Endothelial cell of umbilical vein (primary cell): ENCODE measurements around the gene FHIT.

Experiments
- CTCF ChIP-seq, 2 donors: IDR thresholded peaks; 1 replicate in 1 of 2; 2 replicates in 1 of 2; pipeline ENCODE4 v1.5.1; 2011; ENCODE audit warnings: low read length in 2 of 2, mild to moderate bottlenecking in 2 of 2, moderate library complexity in 2 of 2, control low read depth in 1 of 2, inconsistent platforms in 1 of 2, low read depth in 1 of 2; ENCODE audit not compliant: insufficient read depth in 1 of 2; ENCODE audit errors: extremely low read depth in 1 of 2
- EZH2 ChIP-seq: IDR thresholded peaks from 2 replicates; pipeline ENCODE4 v1.6.1; 2012; ENCODE audit warnings: borderline replicate concordance, low read depth, mild to moderate bottlenecking, moderate library complexity, low read length, inconsistent platforms; ENCODE audit not compliant: severe bottlenecking
- MAX ChIP-seq: IDR thresholded peaks from 2 replicates; pipeline ENCODE4 v1.6.1; 2011; ENCODE audit not compliant: insufficient read depth, insufficient read length
- MYC ChIP-seq: IDR thresholded peaks from one replicate; pipeline ENCODE4 v1.6.1; 2011; ENCODE audit warnings: mild to moderate bottlenecking, low read depth, low read length
- POLR2A ChIP-seq: IDR thresholded peaks from 2 replicates; pipeline ENCODE4 v1.6.1; 2012; ENCODE audit warnings: low read depth, mild to moderate bottlenecking, control low read depth, low read length
- POLR2AphosphoS5 ChIP-seq: IDR thresholded peaks from 2 replicates; pipeline ENCODE4 v1.6.1; 2012; ENCODE audit warnings: low read depth, mild to moderate bottlenecking, control low read depth, low read length, moderate library complexity; ENCODE audit not compliant: insufficient read depth

- TF ChIP-seq EZH2 (no peak), CTCF (IDR thresholded peaks at IDR 0.05; ENCODE audit: extremely low read depth in 1 of 2, insufficient read depth in 1 of 2, low read depth in 1 of 2, low read length in 2 of 2) (no peak), POLR2A (no peak), POLR2AphosphoS5 (no peak), MYC (no peak), MAX (no peak)
Measured at GRCh38 chr3:60102154-60102553, 1149.1 kb downstream of the FHIT start.
